Keratinocyte (primary cell): ENCODE results near the gene KCNJ15.

Experiments used
- EZH2 ChIP-seq: IDR thresholded peaks from one replicate; pipeline ENCODE4 v1.6.1; 2012; ENCODE audit warnings: inconsistent platforms, mild to moderate bottlenecking, low read length, moderate library complexity
- TF ChIP-seq, protein P1 (sequence below), 3 experiments: IDR thresholded peaks in 1 of 3; conservative IDR thresholded peaks in 1 of 3; optimal IDR thresholded peaks in 1 of 3; 2 replicates in 2 of 3; 3 replicates in 1 of 3; pipeline versions ENCODE3 to v1.5.1; 2011; ENCODE audit warnings: low read length in 3 of 3, mild to moderate bottlenecking in 3 of 3, moderate library complexity in 2 of 3, control low read depth in 1 of 3, inconsistent platforms in 1 of 3; ENCODE audit not compliant: insufficient read depth in 2 of 3; ENCODE audit errors: extremely low read depth in 1 of 3

DNA sequence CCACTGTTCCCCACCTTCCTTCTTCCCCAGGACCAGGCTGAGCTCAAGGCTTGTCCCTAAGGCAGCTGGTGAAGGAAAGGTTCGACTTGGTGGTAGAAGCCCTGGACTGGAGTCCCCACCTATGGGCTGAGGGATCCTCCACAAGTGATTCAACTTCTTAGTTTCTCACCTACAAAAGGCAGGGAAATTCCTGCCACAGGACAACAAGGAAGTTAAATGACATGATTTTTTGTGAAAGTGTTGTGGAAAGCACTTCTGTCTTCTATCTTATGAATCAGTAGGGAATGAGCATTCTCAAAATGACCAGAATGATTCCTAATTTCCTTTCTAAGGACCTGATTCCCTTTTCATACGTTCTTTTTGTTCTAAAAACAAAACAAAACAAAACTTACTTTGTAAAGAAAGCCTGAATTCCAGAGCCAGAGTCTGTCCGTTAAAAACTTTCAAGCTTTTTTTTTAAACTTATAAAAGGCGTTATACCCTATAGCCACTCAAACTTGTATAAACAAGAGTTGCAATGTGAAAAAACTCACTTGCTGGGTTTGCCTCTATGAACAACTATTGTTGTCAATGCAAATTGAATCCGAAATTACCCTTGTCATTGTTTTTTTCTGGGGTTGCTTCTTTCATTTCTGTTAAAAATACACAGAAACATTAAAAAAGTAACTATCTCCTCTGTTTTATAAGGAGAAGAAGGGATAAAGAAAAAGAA is 12.2 kb downstream of the KCNJ15 start:
- no peak for TF ChIP-seq EZH2
- TF ChIP-seq, protein P1, sequence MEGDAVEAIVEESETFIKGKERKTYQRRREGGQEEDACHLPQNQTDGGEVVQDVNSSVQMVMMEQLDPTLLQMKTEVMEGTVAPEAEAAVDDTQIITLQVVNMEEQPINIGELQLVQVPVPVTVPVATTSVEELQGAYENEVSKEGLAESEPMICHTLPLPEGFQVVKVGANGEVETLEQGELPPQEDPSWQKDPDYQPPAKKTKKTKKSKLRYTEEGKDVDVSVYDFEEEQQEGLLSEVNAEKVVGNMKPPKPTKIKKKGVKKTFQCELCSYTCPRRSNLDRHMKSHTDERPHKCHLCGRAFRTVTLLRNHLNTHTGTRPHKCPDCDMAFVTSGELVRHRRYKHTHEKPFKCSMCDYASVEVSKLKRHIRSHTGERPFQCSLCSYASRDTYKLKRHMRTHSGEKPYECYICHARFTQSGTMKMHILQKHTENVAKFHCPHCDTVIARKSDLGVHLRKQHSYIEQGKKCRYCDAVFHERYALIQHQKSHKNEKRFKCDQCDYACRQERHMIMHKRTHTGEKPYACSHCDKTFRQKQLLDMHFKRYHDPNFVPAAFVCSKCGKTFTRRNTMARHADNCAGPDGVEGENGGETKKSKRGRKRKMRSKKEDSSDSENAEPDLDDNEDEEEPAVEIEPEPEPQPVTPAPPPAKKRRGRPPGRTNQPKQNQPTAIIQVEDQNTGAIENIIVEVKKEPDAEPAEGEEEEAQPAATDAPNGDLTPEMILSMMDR (optimal IDR thresholded peaks at IDR 0.05 in 1 of 3, IDR thresholded peaks at IDR 0.05 in 1 of 3, conservative IDR thresholded peaks at IDR 0.05 in 1 of 3; ENCODE audit: extremely low read depth in 1 of 3, insufficient read depth in 2 of 3, low read length in 3 of 3) = no peak
